Activated CD8-positive, alpha-beta memory T cell treated with anti-CD3 and anti-CD28 coated beads, Interleukin-2, amount 10 ng/mL, durations not matched to agents 7 days and 5 days (primary cell): ENCODE data around the gene INO80C. TPM values are rescaled to one million over a fixed set of nuclear protein-coding genes. Genes with fewer than 3 reads are reported as not detected.

Experiments used
- ATAC-seq: fragments of 150-1000 bp; cut with Tn5 transposase; one replicate; pipeline ENCODE4 v1.10.0; 2021; ENCODE audit warnings: moderate library complexity
- CTCF ChIA-PET: fragments of 350-600 bp; sonication (Branson Sonifier 250); formaldehyde crosslinking; loops from one replicate; lab custom pipeline; 2021; ENCODE audit warnings: antibody characterized with exemption; lab: Charles Lee
- DNase-seq: peaks from one replicate; pipeline ENCODE4 v3.0.0-alpha.2; 2020
- H3K27ac Mint-ChIP-seq: one replicate; pipeline ENCODE4 v1.8.0; 2021; ENCODE audit warnings: mild to moderate bottlenecking, mixed read lengths
- H3K27me3 Mint-ChIP-seq: one replicate; pipeline ENCODE4 v1.8.0; 2021; ENCODE audit warnings: mixed read lengths
- H3K36me3 Mint-ChIP-seq: one replicate; pipeline ENCODE4 v1.8.0; 2021; ENCODE audit warnings: mild to moderate bottlenecking, mixed read lengths
- H3K4me1 Mint-ChIP-seq: one replicate; pipeline ENCODE4 v1.8.0; 2021; ENCODE audit warnings: mixed read lengths
- H3K4me3 Mint-ChIP-seq: one replicate; pipeline ENCODE4 v1.8.0; 2021; ENCODE audit warnings: mild to moderate bottlenecking, moderate library complexity, mixed read lengths
- H3K9me3 Mint-ChIP-seq: one replicate; pipeline ENCODE4 v1.8.0; 2022; ENCODE audit warnings: low read depth, mixed read lengths
- total RNA-seq, 2 experiments: library from RNA; stranded (reverse); gene quantifications; one replicate each; pipeline ENCODE4 v1.2.3, GENCODE V29; 2021

INO80C gene
- total RNA-seq, 2 experiments from 2014 or later = 18.5 TPM

DNA sequence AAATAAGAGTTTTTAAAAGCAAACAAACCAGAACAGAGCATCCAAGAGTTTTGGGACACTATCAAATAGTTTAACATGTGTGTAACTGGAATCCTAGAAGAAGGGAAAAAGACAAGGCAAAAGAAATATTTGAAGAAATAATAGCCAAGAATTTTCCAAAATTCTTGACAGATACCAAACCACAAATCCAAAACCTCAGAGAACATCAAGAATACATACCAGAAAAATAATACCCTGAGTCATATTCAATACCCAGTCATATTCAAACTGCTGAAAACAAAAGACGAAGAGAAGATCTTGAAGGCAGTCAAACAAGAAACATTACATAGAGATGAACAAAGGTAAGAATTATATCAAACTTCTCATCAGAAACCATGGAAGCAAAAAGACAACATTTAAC lies 22.9 kb downstream of the INO80C start:
- no peak for DNase-seq
- Mint-ChIP-seq H3K27me3 (no peaks in the 10 kb centered on the region), H3K4me1 (peaks cover 16% of the 10 kb centered on the region), H3K4me3 (no peak overlapping the region), H3K9me3 (no peaks in the 10 kb centered on the region), H3K36me3 (peaks cover 10% of the 10 kb centered on the region), H3K27ac (no peak overlapping the region)
- ATAC-seq = no peak
- CTCF ChIA-PET = no interaction called here

DNA sequence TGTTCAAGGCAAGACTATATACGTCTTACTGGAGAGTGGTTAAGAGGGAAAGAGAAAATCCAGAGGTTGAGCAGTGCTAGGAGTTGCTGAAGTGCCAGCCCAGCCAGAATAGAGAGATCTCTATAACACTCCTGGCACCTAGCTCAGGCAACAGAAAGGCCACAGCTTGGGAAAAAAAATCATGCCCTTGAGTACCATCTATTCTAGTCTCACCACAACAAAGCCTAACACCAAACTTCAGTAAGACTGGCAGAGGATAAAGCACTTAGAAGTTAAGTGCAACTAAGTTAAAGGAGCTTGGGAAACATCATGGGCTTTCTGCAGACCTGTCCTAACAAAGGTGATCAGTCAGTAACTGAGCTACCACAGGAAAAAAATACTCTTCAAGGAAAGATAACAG lies 24.2 kb downstream of the INO80C start:
- Mint-ChIP-seq H3K4me3 (no peak overlapping the region), H3K27ac (no peak overlapping the region), H3K27me3 (no peaks in the 10 kb centered on the region), H3K36me3 (peaks cover 12% of the 10 kb centered on the region), H3K9me3 (no peaks in the 10 kb centered on the region), H3K4me1 (peaks cover 11% of the 10 kb centered on the region)
- CTCF ChIA-PET = interaction anchor here (0.8 kb wide), 1 partner anchor 87 kb away, joined by 3 read pairs; no protein-coding TSS in a partner anchor
- DNase-seq (no peak), ATAC-seq (no peak)

DNA sequence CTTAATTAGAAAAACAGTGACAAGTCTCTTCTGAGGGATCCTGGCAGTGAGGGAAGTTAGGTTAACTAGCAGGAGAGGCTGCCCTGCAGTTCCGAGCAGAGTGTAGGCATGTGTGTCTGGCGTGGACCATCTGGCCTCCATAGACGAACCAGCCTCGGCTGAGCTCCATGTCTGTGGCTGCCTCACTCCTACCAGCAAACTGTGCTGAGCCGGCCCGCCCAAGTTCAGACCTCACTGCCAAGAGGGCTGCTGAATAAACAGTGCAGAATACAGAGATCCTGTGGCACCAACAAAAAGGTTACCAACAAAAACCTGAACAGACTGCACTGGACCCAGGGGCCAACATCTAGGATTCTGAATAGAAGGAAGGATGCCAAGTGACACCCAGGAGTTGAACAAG lies 27.3 kb downstream of the INO80C start:
- H3K4me3 Mint-ChIP-seq = no peak overlapping the region
- H3K9me3 Mint-ChIP-seq = no peaks in the 10 kb centered on the region
- peaks cover 10% of the 10 kb centered on the region for H3K36me3 Mint-ChIP-seq
- CTCF ChIA-PET = no interaction called here
- no peaks in the 10 kb centered on the region for H3K4me1 Mint-ChIP-seq
- no peaks in the 10 kb centered on the region for H3K27me3 Mint-ChIP-seq
- DNase-seq (no peak), ATAC-seq (no peak)
- H3K27ac Mint-ChIP-seq = no peak overlapping the region

DNA sequence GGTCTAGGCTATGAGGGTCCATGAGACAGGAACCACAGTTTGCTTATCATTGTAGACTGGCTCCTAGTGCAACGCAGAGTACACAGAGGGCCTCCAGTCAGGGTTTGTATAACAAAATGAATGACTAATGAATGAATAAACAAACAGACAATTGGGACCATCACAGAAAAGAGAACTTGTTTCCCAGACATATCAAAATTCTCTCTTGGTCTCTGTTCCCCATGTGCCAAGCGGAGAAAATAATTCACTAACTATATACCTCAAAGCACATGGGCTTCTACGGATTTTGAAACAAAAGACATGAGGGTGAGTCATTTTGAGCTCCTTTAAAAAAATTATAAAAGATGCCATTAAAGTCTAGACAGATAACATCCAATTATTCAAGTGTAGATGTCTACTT lies 28.0 kb downstream of the INO80C start:
- ATAC-seq (no peak), DNase-seq (no peak)
- H3K27ac Mint-ChIP-seq = no peak overlapping the region
- H3K27me3 Mint-ChIP-seq = no peaks in the 10 kb centered on the region
- no peak overlapping the region for H3K4me3 Mint-ChIP-seq
- CTCF ChIA-PET = no interaction called here
- no peaks in the 10 kb centered on the region for H3K9me3 Mint-ChIP-seq
- no peaks in the 10 kb centered on the region for H3K4me1 Mint-ChIP-seq
- H3K36me3 Mint-ChIP-seq = peaks cover 5% of the 10 kb centered on the region

DNA sequence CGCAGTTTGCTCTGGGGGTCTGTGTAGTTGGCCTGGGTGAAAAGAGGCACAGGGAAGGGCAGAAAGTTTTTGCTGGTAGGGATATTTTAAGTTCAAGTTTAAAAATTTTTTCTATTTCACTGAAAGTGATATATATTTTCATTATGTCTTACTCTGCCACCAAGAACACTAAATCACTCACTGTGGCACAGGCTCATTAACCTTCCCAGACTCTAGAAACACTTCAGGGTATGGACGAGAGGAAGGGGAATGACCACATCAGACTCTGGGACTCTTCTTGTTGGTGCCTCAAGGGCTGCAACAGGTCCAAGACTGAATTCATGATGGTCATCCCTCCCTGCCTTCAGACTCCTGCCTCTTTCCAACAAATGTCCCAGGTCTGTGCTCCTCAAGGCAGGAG lies 29.0 kb downstream of the INO80C start:
- no peaks in the 10 kb centered on the region for H3K9me3 Mint-ChIP-seq
- H3K36me3 Mint-ChIP-seq = peaks cover 4% of the 10 kb centered on the region
- H3K4me1 Mint-ChIP-seq = no peaks in the 10 kb centered on the region
- H3K4me3 Mint-ChIP-seq = no peak overlapping the region
- no peak overlapping the region for H3K27ac Mint-ChIP-seq
- no peaks in the 10 kb centered on the region for H3K27me3 Mint-ChIP-seq
- CTCF ChIA-PET = no interaction called here
- no peak for ATAC-seq
- DNase-seq = no peak

DNA sequence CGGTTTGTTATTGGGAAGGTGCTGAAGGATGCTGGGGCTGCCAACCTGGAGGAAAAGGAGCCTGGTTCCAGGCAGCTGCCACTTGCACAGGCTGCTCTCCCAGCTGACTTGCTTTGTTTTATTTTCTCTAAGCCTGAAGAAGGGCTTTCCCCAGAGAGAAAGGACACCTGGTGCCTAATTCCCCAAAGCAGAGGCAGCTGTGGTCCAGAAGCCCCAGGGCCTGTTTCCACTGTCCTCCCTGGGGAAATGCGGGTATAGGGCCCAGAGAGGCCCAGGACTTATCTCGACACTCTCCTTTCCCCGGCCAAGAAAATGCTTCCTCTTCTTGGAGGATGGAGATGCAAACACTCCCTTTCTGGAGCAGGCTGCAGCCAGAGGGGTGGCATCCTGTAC lies 30.1 kb downstream of the INO80C start:
- Mint-ChIP-seq H3K27ac (no peak overlapping the region), H3K4me1 (no peaks in the 10 kb centered on the region), H3K36me3 (peaks cover 3% of the 10 kb centered on the region), H3K9me3 (no peaks in the 10 kb centered on the region), H3K27me3 (no peaks in the 10 kb centered on the region), H3K4me3 (no peak overlapping the region)
- DNase-seq (no peak), ATAC-seq (no peak)
- CTCF ChIA-PET = no interaction called here

DNA sequence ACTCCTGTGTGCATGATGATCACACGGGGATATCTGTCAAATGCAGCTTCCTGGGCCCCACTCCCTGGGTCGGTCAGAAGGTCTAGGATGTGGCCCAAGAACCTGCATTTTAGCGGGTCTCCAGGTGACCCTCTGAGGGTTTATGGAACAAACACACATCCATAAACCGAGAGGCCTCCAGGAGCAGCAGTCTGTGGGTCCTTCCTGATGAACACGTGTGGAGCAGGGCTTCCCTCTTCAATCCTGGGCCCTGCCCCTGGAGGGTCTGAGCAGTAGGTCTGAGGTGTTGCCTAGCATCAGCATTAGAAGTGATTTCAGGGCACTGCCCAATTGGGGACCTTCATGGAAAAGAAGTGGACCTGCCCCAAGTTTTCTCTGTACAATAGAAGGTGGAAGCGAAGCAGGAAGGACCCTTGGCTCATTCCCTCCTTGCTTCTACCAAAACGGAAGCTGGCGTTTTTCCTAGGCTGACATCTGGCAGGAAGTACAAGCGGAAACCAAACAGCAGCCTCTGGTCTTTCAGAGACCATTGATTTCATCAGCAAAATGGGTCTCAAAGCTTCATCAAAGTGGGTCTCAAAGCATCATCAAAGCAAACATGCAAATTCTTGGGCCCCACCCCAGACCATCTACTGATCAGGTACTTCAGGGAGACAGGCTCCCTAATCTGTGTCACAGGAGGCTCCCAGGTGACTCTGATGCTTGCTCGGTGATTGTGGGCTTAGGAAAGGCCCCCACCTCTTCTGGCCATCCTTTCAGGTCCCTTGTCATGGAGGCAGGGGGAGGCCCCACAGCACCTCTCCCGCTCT lies 30.7 kb downstream of the INO80C start:
- no peak for DNase-seq
- no peaks in the 10 kb centered on the region for H3K27me3 Mint-ChIP-seq
- H3K36me3 Mint-ChIP-seq = peaks cover 2% of the 10 kb centered on the region
- ATAC-seq = no peak
- no peak overlapping the region for H3K4me3 Mint-ChIP-seq
- H3K27ac Mint-ChIP-seq = no peak overlapping the region
- CTCF ChIA-PET = no interaction called here
- no peaks in the 10 kb centered on the region for H3K4me1 Mint-ChIP-seq
- no peaks in the 10 kb centered on the region for H3K9me3 Mint-ChIP-seq

DNA sequence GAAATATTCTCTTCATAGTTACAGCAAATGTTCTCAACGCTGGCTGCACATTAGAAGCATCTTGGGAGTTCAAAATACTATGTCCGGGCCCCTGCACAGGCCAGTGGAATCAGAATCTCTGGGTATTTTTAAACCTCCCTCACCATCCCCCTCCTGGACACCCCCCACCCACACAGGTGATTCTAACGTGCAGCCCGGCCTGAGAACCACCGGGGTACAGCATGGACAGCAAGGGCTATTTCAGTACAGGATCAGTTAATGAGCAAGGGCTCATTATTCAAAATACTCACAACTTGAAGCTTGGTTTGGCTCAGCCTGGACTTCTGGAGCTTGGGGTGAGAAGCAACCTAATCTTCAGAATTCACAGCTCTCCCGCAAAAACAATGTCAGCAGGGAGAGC lies 31.4 kb downstream of the INO80C start:
- no peaks in the 10 kb centered on the region for H3K4me1 Mint-ChIP-seq
- ATAC-seq = no peak
- no peaks in the 10 kb centered on the region for H3K9me3 Mint-ChIP-seq
- DNase-seq = no peak
- H3K4me3 Mint-ChIP-seq = no peak overlapping the region
- no peak overlapping the region for H3K27ac Mint-ChIP-seq
- H3K36me3 Mint-ChIP-seq = peaks cover 2% of the 10 kb centered on the region
- CTCF ChIA-PET = no interaction called here
- H3K27me3 Mint-ChIP-seq = no peaks in the 10 kb centered on the region

DNA sequence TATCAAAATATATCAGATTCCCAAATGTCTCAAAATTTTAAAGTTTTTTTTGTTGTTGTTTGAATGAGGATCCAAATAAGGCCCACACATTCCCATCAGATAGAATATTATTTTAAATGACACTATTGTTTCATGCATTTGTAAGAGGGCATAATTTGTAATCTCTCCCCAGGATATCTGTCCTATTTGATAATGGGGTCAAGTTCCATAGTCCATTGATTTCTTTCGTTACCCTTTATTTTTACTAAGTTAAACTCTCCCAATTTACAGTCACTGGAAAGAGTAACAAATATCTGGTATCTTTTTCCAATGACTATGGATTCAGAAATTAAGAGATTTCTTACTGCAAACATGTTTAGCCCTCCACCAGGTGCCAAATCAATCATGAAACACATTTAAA lies 32.4 kb downstream of the INO80C start:
- H3K4me3 Mint-ChIP-seq = no peak overlapping the region
- ATAC-seq = no peak

DNA sequence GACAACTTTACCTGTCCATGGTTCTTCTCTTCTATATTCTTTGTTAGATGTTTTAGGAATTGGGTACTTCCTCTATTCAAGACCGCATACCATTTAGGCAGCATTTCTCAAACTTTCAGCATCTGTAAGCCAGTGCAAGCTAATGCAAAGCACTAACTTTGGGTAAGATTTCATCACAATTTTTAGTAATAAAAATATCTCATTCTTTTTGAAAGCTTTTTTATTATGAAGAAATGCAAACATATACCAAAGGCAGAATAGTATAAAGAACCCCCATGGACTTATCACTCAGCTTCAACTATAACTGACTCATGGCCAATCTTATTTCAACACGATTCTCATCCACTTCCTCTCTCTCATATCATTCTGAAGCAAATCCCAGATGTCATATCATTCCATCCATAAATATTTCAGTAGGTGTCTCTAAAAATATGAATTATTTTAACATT lies 32.9 kb downstream of the INO80C start:
- Mint-ChIP-seq H3K4me1 (no peaks in the 10 kb centered on the region), H3K9me3 (no peaks in the 10 kb centered on the region), H3K27ac (no peak overlapping the region), H3K27me3 (no peaks in the 10 kb centered on the region), H3K36me3 (peaks cover 2% of the 10 kb centered on the region), H3K4me3 (no peak overlapping the region)
- CTCF ChIA-PET = interaction anchor here (1.5 kb wide), 1 partner anchor 14 kb away, joined by 4 read pairs; no protein-coding TSS in a partner anchor
- DNase-seq = no peak
- no peak for ATAC-seq

More for the DNA sequence above, 32.4 kb downstream of the INO80C start:
- no peak for DNase-seq
- Mint-ChIP-seq H3K27ac (no peak overlapping the region), H3K27me3 (no peaks in the 10 kb centered on the region), H3K4me1 (no peaks in the 10 kb centered on the region), H3K36me3 (peaks cover 2% of the 10 kb centered on the region), H3K9me3 (no peaks in the 10 kb centered on the region)
- CTCF ChIA-PET = interaction anchor here (1.5 kb wide), 1 partner anchor 13 kb away, joined by 4 read pairs; no protein-coding TSS in a partner anchor

DNA sequence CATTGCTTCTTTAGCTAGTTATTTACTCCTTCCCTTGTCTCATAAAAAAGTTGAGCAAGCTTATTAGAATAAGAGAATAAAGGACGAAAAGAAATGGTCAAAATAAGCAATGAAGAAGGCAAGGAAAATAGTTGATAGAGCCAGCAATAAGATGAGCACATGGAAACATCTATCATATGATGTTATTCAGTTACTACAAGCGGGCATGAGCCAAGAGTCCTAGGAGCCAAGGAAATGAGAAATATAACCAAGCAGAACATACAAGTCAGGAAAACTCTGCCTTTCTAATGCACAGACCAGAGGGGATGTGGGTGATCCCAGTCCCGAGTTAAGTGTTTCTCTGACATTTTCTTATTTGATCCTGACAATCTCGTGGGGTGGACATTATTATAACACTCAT lies 33.9 kb downstream of the INO80C start:
- DNase-seq (no peak), ATAC-seq (no peak)
- Mint-ChIP-seq H3K27me3 (no peaks in the 10 kb centered on the region), H3K4me1 (no peaks in the 10 kb centered on the region), H3K36me3 (no peaks in the 10 kb centered on the region), H3K27ac (no peak overlapping the region), H3K4me3 (no peak overlapping the region), H3K9me3 (no peaks in the 10 kb centered on the region)
- CTCF ChIA-PET = interaction anchor here (1.5 kb wide), 1 partner anchor 15 kb away, joined by 4 read pairs; no protein-coding TSS in a partner anchor

DNA sequence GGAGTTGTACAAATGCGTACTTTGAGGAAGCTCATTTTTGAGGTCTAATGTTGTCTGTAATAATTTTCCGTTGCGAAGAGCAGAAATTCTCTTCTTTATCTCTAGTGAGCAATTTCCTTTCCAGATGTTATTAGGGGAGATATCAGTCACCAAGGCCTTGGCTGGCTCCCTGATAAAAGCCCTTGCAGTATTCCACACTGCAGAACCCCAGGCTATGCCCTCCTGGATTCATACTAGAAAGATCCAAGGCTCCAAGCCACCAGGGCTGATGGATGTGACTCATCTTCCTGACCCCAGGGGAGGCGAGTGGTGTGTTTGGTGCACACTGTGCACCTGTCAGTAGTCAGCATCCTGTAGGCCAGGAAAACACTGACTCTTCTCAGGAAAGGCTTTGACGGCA lies 34.7 kb downstream of the INO80C start:
- H3K4me1 Mint-ChIP-seq = no peaks in the 10 kb centered on the region
- ATAC-seq (no peak), DNase-seq (no peak)
- H3K36me3 Mint-ChIP-seq = no peaks in the 10 kb centered on the region
- H3K27ac Mint-ChIP-seq = no peak overlapping the region
- H3K27me3 Mint-ChIP-seq = no peaks in the 10 kb centered on the region
- H3K4me3 Mint-ChIP-seq = no peak overlapping the region
- CTCF ChIA-PET = no interaction called here
- no peaks in the 10 kb centered on the region for H3K9me3 Mint-ChIP-seq

DNA sequence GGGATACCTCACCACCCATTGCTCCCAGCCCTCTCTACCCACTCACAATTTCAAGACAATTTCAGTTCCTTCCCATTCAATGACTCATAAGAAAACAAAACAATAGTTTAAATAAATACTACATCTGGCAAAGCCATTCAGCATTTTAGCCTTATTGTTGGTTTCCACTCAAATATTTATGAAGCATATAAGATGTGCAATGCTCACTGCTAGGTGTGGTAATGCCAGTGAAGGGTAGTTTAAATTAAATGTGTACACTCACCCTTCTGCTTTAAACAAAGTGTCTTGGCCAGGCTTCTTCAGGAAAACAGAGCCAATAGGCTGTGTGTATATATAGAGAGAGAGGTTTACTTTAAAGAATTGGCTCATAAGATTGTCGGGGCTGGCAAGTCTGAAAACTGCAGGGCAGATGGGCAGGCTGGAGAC lies 37.0 kb downstream of the INO80C start:
- no peaks in the 10 kb centered on the region for H3K4me1 Mint-ChIP-seq
- ATAC-seq = no peak

DNA sequence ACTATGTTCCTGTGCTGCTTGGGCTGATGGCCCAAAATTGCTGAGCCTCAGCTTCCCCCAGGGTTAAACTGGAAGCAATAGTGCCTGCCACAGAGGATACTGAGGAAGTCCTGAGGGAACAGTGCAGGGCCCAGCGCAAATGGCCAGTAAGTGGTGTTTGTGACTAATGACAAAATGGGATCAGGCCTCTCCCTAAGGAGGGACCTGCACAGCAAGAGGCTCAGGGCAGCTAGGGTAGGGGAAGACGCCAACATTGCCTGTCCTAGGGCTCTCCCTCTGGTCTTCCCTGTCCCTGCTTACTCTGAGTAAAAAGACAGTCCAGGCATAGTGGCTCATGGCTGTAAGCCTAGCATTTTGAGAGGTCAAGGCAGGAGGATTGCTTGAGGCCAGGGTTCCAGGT lies 37.8 kb downstream of the INO80C start:
- Mint-ChIP-seq H3K36me3 (no peaks in the 10 kb centered on the region), H3K9me3 (no peaks in the 10 kb centered on the region), H3K27ac (no peak overlapping the region), H3K4me1 (no peaks in the 10 kb centered on the region), H3K4me3 (no peak overlapping the region), H3K27me3 (no peaks in the 10 kb centered on the region)
- ATAC-seq (no peak), DNase-seq (no peak)
- CTCF ChIA-PET = no interaction called here

More for the DNA sequence above, 37.0 kb downstream of the INO80C start:
- CTCF ChIA-PET = no interaction called here
- Mint-ChIP-seq H3K36me3 (no peaks in the 10 kb centered on the region), H3K27me3 (no peaks in the 10 kb centered on the region), H3K4me3 (no peak overlapping the region), H3K27ac (no peak overlapping the region), H3K9me3 (no peaks in the 10 kb centered on the region)
- no peak for DNase-seq
